ENCODE data around the gene TMEM95. TPM values are rescaled to one million over a fixed set of nuclear protein-coding genes. Genes with fewer than 3 reads are reported as not detected.

Gene TMEM95
- total RNA-seq, 1 donor: not detected

- no peak within 1 kb of the TSS for H2AFZ ChIP-seq (ENCODE audit: low read length)
- peak; percentile 85 for DNase-seq (ENCODE audit: insufficient read length, low spot score, missing footprints)
- H3K27ac ChIP-seq (ENCODE audit: low read depth, low read length): no peak within 1 kb of the TSS
- no peaks in the 10 kb centered on the region for H4K20me1 ChIP-seq (ENCODE audit: insufficient read depth, low read length)
- peaks cover 5% of the 10 kb centered on the region for H3K9me3 ChIP-seq (ENCODE audit: low read depth, low read length)
- peaks cover 3% of the 10 kb centered on the region for H3K4me1 ChIP-seq (ENCODE audit: insufficient read depth, low read length)
- H3K36me3 ChIP-seq (ENCODE audit: insufficient read depth, low read length): no peaks in the 10 kb centered on the region
- peak within 1 kb of the TSS; percentile 30 for H3K4me3 ChIP-seq (ENCODE audit: insufficient read depth, low read length)
- H3K4me2 ChIP-seq (ENCODE audit: insufficient read depth, low read length): peak within 1 kb of the TSS; percentile 39
- H3K79me2 ChIP-seq (ENCODE audit: insufficient read depth, low read length): no peaks in the 10 kb centered on the region
- H3K27me3 ChIP-seq (ENCODE audit: insufficient read depth, low read length): peaks cover 48% of the 10 kb centered on the region
- TF ChIP-seq CTCF (IDR thresholded peaks at IDR 0.05; ENCODE audit: extremely low read depth, low read depth, low read length): no peak
Measured at GRCh38 chr17:7380855-7381683, 26.1 kb downstream of the TMEM95 start, which contains the start of gene TNK1. Gene TNK1, plus strand, starts transcription at chr17:7381089. Its CDS starts 1,838 bp downstream, at chr17:7382927.

- Histone ChIP-seq H3K4me2 (ENCODE audit: insufficient read depth, low read length) (no peak overlapping the region), H3K79me2 (ENCODE audit: insufficient read depth, low read length) (no peaks in the 10 kb centered on the region), H3K9me3 (ENCODE audit: low read depth, low read length) (peaks cover 5% of the 10 kb centered on the region), H3K27ac (ENCODE audit: low read depth, low read length) (no peak overlapping the region), H3K36me3 (ENCODE audit: insufficient read depth, low read length) (no peaks in the 10 kb centered on the region), H3K4me3 (ENCODE audit: insufficient read depth, low read length) (no peak overlapping the region), H3K27me3 (ENCODE audit: insufficient read depth, low read length) (peaks cover 48% of the 10 kb centered on the region), H4K20me1 (ENCODE audit: insufficient read depth, low read length) (no peaks in the 10 kb centered on the region), H2AFZ (ENCODE audit: low read length) (no peak overlapping the region), H3K4me1 (ENCODE audit: insufficient read depth, low read length) (peaks cover 3% of the 10 kb centered on the region)
- TF ChIP-seq CTCF (IDR thresholded peaks at IDR 0.05; ENCODE audit: extremely low read depth, low read depth, low read length): no peak
- DNase-seq (ENCODE audit: insufficient read length, low spot score, missing footprints): peak; percentile 68
Measured at GRCh38 chr17:7382901-7383300, 27.9 kb downstream of the TMEM95 start.

DNA sequence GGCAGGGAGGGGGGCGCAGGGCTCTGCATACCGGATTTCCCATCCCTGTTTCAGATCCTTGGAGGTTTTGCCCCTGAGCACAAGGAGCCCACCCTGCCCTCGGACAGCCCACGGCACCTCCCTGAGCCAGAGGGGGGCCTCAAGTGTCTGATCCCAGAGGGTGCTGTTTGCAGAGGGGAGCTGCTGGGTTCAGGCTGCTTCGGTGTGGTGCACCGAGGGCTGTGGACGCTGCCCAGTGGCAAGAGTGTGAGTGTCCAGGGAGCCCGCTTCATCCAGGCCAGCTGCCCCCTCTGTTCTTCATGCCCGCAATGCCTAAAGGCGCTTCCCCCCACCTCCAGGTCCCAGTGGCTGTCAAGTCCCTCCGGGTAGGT lies 28.4 kb downstream of the TMEM95 start:
- Histone ChIP-seq H3K4me1 (ENCODE audit: insufficient read depth, low read length) (peaks cover 3% of the 10 kb centered on the region), H3K27ac (ENCODE audit: low read depth, low read length) (no peak overlapping the region), H2AFZ (ENCODE audit: low read length) (no peak overlapping the region), H3K9me3 (ENCODE audit: low read depth, low read length) (peaks cover 5% of the 10 kb centered on the region), H3K4me3 (ENCODE audit: insufficient read depth, low read length) (peak overlapping the region; percentile 50), H4K20me1 (ENCODE audit: insufficient read depth, low read length) (no peaks in the 10 kb centered on the region), H3K4me2 (ENCODE audit: insufficient read depth, low read length) (peak overlapping the region; percentile 71), H3K27me3 (ENCODE audit: insufficient read depth, low read length) (peaks cover 48% of the 10 kb centered on the region), H3K79me2 (ENCODE audit: insufficient read depth, low read length) (no peaks in the 10 kb centered on the region), H3K36me3 (ENCODE audit: insufficient read depth, low read length) (no peaks in the 10 kb centered on the region)
- TF ChIP-seq CTCF (IDR thresholded peaks at IDR 0.05; ENCODE audit: extremely low read depth, low read depth, low read length): no peak
- peak; percentile 69 for DNase-seq (ENCODE audit: insufficient read length, low spot score, missing footprints)

DNA sequence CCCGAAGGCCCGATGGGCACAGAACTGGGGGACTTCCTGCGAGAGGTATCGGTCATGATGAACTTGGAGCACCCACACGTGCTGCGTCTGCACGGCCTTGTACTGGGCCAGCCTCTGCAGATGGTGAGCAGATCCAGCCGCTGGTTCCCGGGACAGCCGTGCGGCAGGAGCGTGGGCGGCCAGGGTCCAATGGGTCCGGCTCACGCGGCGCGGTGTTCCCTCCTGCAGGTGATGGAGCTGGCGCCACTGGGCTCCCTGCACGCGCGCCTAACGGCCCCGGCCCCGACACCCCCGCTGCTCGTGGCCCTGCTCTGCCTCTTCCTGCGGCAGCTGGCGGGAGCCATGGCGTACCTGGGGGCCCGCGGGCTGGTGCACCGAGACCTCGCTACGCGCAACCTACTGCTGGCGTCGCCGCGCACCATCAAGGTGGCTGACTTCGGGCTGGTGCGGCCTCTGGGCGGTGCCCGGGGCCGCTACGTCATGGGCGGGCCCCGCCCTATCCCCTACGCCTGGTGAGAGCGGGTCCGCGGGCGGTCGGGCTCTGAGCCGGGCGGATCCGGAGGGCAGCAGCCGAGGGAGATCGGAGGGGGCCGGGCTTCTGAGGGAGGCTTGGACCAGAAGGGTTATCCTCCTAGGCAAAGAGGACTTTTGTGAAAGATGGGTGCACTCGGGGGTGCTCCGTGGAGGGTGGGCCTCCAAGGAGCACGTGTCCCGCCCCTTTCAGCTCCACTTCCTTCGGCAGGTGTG lies 29.0 kb downstream of the TMEM95 start:
- peak overlapping the region; percentile 71 for H3K4me2 ChIP-seq (ENCODE audit: insufficient read depth, low read length)
- H3K27me3 ChIP-seq (ENCODE audit: insufficient read depth, low read length): peaks cover 48% of the 10 kb centered on the region

More for the DNA sequence above, 29.0 kb downstream of the TMEM95 start:
- H3K36me3 ChIP-seq (ENCODE audit: insufficient read depth, low read length): peaks cover 2% of the 10 kb centered on the region
- H3K27ac ChIP-seq (ENCODE audit: low read depth, low read length): no peak overlapping the region
- peaks cover 2% of the 10 kb centered on the region for H4K20me1 ChIP-seq (ENCODE audit: insufficient read depth, low read length)
- H3K4me1 ChIP-seq (ENCODE audit: insufficient read depth, low read length): peaks cover 3% of the 10 kb centered on the region
- peak; percentile 96 for DNase-seq (ENCODE audit: insufficient read length, low spot score, missing footprints)
- H3K4me3 ChIP-seq (ENCODE audit: insufficient read depth, low read length): peak overlapping the region; percentile 50
- H2AFZ ChIP-seq (ENCODE audit: low read length): no peak overlapping the region
- peaks cover 5% of the 10 kb centered on the region for H3K9me3 ChIP-seq (ENCODE audit: low read depth, low read length)
- no peak for TF ChIP-seq CTCF (IDR thresholded peaks at IDR 0.05; ENCODE audit: extremely low read depth, low read depth, low read length)
- no peaks in the 10 kb centered on the region for H3K79me2 ChIP-seq (ENCODE audit: insufficient read depth, low read length)
